CD1c-positive myeloid dendritic cell (primary cell): ENCODE results near the gene NR5A2.

Experiments used
- DNase-seq: peaks from one replicate; pipeline ENCODE4 v3.0.0-alpha.2; 2016; ENCODE audit errors: extremely low spot score

The NR5A2 gene

DNA sequence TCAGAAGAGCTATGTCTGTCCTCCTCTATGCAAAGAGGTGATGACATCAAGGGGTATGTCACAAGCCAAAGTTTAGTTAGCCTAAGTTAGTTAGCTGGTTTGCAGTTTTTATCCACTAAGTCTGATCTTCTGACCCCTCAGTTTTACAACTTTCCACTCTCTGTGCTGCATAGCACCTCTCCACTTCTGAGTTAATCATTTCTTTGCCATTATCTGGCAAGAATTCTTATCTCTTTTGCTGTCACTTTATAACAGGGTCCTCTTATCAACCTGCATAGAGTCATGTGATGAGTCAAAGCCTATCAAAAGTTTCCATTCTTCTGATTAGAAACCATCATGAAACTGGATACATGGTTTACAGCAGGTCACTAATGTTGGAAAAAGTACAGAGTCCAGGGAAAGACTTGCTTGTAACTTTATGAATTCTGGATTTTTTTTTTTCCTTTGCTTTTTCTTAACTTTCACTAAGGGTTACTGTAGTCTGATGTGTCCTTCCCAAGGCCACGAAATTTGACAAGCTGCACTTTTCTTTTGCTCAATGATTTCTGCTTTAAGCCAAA is at the start of gene NR5A2:
NR5A2 (plus strand) TSS at position 447 of the 560 bp plus-strand sequence. CDS start 138 bp downstream, outside the sequence.
- no peak for DNase-seq

DNA sequence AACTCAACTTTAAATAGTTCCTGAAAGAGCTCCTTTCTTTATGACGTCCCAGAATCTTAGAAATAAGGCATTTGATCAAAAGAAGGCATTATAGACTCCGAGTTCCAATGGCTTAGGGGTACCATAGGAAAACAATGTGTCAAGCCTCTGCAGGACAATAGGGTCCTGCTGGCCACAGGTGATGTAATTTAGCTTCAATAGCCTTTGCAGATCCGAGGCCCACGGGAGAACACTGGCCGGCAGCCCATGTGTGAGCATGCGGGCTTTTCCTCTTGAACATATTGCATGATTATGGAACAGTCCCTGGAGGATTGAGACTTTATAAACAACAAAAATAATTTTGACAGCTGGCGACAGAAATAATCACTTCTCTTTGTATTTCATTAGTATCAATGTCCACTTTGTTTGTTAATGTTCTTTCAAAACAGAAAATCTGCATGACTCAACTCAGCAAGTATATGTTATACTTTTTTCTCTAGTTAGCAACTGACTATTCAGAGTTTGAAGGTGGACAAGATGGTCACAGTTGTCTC is 49.0 kb upstream of the NR5A2 start:
- DNase-seq = no peak

DNA sequence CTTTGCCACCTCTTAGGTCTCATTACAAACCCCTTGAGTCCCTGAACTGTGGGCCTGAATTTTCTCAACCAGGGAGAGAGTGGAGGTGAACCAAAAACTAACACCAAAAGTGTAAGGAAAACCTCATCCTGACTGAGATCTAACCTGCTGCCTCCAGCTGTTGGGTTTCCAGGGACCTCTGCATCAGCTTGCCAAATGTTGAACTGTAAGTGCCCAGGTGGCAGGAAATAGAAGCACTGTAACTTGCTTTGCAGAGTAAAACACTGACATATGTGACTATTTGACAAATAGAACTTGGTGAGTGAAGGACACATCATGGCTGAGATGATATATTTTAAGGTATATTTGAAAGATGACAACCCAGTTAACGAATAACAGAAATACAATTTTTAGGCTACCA is 48.4 kb upstream of the NR5A2 start:
- DNase-seq = no peak

DNA sequence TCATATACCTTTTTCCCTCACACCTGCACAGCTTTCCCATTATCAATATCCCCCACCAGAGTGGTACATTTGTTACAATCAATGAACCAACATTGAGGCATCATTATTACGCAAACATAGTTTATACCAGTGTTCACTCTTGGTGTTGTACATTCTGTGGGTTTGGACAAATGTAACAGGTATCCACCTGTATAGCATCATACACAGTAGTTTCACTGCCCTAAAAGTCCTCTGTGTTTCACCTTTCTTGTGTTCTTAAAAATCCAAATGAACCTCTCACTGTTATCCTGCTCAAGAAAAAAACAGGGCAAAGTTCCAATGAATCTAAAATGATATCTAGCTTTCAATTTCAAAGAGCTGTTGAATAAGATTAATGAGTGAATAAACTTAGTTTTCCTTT is 45.9 kb upstream of the NR5A2 start:
- DNase-seq = no peak

DNA sequence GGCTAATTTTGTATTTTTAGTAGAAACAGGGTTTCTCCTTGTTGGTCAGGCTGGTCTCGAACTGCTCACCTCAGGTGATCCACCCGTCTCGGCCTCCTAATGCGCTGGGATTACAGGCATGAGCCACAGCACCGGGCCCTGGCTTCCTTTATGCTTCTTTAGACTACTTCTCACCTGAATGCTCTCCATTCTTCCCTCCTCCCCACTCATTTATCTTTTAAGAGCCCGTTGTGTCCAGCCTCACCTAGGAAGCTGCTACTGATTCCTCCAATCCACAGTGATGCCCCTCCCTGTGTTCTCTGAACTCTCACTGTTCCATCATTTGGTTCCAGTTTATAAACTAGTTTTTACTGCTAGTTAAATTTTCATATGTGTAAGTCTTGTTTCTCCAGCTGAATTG is 44.9 kb upstream of the NR5A2 start:
- no peak for DNase-seq

DNA sequence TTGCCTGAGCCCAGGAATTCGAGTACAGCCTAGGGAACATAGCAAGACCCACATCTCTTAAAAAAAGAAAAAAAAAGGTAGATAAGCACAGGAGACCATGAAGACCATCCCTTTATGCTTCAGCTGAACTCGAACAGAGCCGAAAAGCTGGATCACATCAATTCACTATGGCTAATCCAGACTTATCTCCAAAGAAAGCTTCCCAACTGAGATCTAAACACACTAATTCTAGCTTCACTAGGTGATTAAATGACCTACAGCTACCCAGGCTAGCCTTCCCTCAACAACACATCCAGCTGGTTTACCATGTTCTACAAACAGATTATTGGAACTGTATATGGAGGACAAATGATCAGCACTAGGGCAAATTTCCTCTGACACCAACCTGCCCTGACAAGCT is 44.0 kb upstream of the NR5A2 start:
- DNase-seq = no peak

DNA sequence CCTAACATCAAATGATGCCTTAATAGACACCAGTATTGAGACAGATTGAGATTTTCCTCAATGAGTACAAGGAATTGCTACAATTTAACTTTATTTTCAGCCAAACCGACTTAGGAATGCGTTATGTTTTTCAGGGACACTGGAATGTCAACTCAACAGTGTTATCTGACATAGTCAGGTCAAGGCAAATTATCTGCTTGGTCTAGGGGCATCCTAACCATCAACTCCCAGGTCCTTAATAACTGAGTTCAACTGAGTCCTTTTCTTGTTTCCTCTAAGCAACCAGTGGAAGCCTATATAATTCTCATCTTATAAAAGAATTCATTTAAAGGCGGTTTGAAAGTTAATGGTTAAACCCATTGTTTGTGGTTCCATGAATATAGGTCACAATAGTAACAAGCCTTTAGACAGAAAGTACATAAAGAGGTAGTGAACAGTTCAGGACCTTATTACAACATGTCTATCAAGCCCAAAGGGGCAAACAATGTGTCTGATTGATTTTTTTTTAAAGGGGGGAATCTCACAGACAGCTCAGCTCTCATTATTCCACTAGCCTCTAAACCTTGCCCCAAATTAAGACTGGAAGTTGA is 32.3 kb upstream of the NR5A2 start:
- no peak for DNase-seq

DNA sequence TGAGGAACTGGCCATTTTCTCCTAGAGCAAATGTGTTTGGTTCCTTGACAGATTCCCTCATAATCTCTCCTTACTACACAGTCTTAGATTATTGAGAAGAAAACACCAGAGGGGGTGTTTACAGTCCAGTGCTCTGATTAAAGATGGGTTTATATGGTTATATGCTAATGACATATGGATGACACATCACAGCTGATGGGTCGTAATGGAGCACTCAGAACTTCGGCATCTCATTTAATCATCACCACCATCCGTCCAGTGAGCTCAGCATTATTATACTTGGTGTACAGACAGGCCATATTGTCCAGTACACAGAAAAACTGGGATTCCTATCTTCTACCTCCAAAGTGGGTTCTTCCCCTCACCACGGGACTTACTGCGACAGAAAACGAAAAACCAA is 22.3 kb upstream of the NR5A2 start:
- no peak for DNase-seq

DNA sequence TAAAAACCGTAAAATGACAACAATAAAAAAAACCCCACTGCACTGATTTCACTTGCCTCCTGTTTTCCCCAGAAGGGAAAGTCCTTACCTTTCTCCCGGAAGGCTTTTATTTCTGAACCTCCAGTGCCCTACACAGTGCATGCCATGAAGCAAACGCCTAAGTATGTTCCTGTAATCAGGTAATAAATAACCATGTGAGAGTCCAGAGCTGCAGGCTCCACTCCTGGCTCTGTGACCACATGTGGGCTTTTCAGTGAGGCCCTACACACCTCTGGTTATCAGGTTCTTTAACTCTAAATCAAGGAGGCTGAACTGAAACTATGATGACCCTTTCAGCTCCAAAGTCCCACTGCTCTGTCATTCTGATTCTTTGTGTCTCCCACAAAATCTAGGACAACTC is 20.8 kb upstream of the NR5A2 start:
- no peak for DNase-seq

DNA sequence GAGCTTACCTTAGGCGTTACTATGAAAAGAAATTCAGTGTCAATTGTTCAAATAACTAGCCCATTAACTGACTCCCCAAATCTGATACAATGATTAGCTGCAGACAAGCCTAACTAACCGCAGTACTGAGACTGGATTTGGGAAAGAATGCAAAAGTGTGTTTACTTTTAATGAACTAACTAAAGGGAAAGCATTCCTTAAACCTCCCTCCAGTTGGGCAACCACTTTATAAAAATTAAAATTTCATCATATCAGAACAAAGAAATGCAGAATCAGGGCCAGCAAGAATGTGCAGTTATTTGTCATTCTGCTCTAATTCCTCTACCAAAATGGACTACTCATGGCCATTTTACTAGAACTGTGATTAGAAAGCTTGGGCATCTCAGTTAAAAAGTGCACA is 11.7 kb upstream of the NR5A2 start:
- DNase-seq = no peak

DNA sequence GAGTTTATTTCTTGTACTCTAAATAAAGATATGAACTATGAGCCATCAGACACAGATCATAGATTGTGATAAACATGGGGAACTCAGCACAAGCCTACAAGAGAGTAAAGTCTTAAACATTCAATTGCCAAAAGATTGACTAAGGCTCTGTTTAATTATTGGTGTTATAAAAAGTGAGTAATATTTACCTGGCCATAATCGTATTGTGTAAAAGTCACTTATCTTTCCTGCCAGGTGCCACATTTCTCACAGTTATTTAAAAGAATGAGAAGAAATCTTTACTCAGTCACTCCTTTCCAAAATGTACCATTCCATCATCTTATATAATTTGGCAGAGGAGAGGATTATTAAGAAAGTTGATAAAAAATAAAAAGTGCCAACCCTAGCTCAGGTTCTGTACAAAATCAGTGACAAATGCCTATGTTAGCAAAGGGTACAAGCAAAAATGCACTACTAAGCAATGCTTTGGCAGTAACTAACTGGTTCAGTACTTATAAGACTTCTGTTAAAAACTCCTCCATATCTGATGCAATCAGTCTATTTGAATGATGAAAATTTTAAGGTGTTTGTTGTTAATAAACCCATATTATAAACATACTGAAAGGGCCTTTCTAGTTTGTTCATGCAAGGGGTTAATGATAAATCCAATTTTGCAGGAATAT is 5.8 kb upstream of the NR5A2 start:
- DNase-seq = no peak

DNA sequence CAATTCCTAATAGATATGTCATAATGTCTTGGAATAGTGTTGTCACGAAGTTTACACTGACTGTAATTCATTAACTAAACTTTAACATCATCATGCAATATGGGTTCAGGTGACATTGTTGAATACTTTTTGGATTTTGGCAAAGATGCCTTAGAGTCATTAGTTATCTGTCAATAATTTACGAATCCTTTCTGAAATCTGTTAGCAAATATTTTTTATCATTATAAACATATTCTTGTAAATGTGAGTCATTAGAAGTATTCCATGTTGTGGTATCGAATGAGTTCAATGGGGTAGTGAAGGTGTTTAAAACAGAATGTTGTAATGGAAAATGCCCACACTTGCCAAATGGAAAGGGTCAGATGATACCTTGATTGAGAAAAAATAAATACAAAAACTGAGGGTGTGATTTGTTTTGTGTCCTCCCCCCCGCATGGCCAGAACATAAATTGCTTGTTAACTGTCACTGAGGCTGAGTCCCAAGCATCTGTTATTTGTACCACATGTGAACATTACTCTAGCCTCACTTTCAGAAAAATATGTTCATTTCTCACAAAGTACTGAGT is 5.2 kb upstream of the NR5A2 start:
- DNase-seq = no peak

DNA sequence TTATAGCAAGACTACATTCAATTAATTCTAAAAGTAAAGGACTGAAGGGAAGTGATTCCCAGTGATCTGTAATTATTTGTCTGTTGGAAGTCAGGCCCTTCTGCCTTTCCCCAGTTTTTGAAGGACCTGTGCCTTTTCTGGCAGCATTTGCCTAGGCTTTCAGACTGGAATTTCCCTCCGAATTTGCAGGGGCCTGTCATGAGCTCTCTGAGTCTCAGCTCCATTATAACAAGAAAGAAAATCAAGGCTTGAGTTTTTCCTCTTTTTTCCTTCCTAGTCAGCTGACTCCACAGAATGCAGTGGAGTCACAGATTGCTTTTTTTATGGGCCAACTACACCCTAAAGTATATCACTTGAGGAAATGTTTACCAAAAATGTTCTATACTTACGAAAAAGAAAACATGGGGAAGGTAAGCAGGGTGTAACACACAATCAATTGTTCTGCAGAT is 1.1 kb downstream of the NR5A2 start:
- DNase-seq = no peak

DNA sequence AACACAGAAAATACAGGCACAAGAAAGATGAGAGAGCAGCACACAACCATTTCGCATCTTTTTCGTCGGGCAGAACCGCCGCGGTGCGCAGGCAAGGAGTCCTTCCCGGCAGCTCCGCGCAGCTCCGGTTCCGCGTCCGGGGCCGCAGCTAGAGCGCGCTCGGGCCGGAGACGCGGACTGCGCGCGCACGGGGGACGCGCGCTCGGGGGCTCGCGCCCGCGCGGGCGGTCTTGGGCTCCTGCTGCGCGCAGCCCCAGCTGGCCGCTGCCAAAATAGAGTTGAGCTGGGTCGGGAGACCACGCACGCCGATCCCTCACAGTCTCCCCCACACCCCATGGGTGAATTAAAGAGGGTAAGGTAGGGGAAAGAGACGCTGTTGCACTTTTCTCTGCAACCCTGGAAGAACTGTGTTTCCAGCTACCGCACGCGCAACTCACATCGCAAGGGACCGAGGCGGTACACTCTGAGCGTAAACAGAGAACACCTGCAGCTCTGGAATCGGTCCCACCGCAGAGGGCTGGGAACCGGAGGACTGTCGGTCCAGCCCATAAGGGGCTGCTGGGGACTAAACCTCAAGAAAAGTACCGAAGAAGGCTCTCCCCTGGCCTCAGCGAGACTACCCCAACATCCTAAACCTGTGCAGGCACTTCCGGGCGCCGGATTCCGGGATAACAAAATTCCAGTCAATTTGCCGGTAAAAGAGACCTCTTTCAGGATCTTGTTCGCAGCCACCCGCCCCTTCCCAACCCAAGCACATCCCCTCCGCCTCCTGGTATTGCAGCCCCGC is 1.7 kb downstream of the NR5A2 start:
- DNase-seq = no peak

DNA sequence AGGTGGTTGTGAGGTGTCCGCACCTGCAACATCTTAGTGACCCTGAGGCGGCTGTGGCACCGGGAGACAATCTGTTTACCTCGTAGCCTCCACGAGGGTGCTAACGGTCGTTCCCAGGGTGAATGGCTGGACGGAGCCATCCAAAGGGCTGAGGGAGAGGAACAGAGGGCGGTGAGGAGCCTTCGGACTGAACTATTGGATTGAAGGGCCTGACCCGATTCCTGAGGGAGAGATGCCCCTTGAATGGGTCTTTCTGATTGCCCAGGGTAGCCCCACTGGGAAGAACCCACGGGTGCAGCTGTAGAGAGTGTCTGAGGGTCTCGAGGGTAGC is 2.3 kb downstream of the NR5A2 start:
- no peak for DNase-seq

DNA sequence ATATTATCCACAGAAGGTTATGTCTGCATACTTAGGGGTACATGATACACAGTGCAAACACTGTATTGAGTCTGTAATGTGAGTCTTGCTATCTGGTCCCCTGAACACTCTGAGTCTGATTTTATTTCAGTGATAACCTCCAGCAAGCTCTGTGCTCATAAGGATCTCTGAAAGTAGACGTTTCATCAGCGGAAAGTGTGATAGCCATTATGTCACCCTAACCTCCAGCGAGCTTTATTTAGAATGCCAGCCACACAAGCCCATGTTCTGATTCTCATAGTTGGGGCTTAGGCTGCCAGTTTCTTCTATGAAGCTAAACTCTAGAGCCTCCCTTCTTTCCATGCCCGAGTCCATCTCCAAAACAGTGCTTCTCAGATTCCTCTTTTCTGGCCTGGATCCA is 3.3 kb downstream of the NR5A2 start:
- no peak for DNase-seq

DNA sequence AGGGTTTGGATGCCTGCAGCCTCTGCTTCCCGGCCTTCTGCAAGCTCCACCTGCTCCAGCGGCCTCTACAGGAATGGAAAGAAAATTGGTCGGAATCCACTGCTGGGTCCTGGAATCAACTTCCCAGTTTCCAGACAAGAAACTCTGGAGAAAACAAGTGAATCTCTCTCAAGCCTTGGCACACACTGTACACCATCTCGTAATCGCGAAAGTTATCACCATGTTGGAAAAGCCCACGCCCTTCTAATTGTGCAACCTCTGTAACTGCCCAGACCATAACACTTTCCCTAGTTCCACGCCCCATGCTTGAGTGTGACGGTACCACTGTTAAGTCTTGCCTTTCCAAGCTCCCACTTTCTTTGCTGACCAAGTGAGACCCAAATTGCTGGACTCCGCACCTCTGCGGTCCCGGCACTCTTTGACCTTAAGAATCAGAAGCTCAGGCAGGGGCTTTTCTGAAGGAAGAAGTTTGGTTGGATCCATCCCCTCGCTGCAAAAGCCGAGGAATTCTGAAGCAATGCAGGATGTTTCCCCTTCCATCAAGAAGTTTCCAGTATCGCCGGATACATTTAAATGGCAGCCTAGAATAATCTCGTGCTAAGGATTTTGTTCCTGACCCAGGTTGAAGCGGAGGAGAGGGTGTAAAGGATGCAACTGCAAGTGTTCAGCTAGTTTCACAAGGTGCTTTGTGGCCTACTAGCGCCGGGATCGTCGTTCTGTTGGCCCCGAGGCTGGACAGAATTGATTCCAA is 6.2 kb downstream of the NR5A2 start:
- DNase-seq = no peak

DNA sequence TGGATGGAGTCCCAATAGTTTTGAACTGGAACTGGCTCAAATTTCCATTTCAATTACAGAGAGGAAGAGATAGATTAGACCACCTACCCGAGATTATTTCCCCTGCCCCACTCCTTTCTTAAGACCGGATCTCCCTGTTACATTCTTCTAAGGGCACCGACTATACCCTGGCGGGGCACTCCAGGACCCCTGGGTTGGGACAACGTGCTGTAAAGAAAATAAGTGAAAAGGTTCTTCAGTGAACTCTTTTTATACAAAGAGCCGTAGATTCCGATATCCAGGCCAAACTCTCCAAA is 6.7 kb downstream of the NR5A2 start:
- no peak for DNase-seq

DNA sequence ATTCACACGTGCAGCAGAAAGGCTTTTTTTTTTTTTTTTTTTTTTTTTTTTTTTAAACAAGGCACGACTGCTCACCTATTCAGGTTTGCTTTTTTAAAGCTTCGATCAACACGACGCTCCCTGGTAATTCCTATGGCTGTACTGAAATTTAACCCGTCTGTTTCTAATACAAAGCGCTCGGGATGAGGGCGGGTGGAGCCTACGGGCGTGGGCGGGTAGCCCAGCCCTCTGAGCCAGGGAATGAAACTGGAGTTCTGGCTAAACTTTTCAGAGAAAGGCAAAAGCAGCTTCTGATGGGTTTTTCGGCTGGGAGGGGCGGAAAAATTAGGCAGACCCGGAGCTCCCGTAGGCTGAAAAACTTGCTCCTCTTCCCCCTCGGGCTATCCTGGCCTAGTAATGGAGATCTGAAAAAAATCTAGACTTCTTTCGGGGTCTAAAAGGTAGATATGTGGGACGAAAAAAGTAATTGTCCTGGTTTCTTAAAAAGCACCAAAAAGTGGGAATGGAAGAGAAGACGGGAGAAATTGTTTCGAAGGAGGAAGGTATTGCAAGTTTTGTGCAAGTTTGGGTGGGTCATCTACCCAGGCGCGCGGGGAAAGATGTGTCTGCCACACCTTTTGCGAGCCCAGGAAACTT is 7.4 kb downstream of the NR5A2 start:
- DNase-seq = no peak

DNA sequence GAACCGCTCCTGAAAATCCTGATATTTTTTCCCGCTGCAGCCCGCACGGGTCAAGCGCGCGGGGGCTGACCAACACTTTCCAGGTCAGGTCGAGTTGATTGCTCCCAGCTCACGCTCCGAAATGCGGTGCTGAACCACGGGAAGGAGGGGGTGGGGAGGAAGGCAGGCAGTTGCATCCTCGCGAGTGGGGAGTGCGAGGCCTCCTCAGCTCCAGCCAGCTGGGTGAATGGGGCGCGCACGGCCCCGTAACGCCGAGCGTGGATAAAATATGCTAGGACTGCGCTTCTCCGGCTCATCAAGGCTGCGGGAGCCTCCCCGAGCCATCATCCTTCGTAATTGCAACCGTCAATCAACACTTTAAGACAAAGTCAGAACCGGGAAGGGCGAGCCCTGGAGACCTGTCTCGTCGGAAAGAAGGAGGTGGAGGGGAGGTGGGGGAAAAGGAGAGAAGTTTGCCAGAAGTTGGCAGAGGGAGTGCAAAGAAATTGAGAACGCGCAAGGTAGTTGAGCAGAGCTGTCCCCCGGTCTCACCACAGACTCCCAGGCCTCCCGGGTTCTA is 8.0 kb downstream of the NR5A2 start:
- DNase-seq = no peak
